Gastrocnemius medialis (tissue), 4 donors: ENCODE results near the gene SUSD1.

Experiments used
- POLR2A ChIP-seq, 2 donors: fragments of 450-650 bp; IDR thresholded peaks; one replicate each; pipeline ENCODE4 v1.6.1; 2017; ENCODE audit warnings: antibody characterized with exemption in 2 of 2, mild to moderate bottlenecking in 2 of 2, moderate library complexity in 2 of 2
- TF ChIP-seq, protein P1 (sequence below), 5 experiments: fragments of 450-650 bp in 3 of 5; fragments of 200-600 bp in 2 of 5; sonication (generic) in 2 of 5; IDR thresholded peaks in 4 of 5; conservative IDR thresholded peaks in 1 of 5; 1 replicate in 4 of 5; 2 replicates in 1 of 5; pipeline ENCODE4 v1.5.1; 2016 to 2019; ENCODE audit warnings: antibody characterized with exemption in 5 of 5, mild to moderate bottlenecking in 3 of 5, moderate library complexity in 3 of 5

DNA sequence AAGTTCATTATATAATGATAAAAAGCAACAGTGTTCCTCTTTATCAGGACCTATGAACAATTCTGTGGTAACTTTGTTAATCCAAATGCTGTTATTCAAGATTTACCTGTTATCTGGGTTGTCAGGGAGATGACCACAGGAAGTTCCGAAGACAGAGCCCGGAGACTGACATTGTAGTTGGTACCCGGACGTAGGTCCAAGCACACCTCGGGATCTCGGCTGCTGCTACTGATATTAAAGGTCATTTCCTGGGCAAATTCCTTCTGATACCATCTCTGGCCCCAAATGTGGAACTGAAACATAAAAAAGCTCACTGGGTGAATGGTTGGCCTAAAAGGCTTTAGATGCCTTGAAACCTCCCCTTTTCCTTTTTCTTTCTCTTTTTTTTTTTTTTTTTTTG lies 96.7 kb downstream of the SUSD1 start:
- TF ChIP-seq POLR2A (IDR thresholded peaks at IDR 0.05), result no peak
- TF ChIP-seq, protein P1, sequence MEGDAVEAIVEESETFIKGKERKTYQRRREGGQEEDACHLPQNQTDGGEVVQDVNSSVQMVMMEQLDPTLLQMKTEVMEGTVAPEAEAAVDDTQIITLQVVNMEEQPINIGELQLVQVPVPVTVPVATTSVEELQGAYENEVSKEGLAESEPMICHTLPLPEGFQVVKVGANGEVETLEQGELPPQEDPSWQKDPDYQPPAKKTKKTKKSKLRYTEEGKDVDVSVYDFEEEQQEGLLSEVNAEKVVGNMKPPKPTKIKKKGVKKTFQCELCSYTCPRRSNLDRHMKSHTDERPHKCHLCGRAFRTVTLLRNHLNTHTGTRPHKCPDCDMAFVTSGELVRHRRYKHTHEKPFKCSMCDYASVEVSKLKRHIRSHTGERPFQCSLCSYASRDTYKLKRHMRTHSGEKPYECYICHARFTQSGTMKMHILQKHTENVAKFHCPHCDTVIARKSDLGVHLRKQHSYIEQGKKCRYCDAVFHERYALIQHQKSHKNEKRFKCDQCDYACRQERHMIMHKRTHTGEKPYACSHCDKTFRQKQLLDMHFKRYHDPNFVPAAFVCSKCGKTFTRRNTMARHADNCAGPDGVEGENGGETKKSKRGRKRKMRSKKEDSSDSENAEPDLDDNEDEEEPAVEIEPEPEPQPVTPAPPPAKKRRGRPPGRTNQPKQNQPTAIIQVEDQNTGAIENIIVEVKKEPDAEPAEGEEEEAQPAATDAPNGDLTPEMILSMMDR (IDR thresholded peaks at IDR 0.05 in 4 of 5, conservative IDR thresholded peaks at IDR 0.05 in 1 of 5), result no peak
